Astrocyte (in vitro differentiated cells and primary cell): ENCODE results near the gene SLIT3. TPM values are rescaled to one million over a fixed set of nuclear protein-coding genes. Genes with fewer than 3 reads are reported as not detected.

Experiments
- DNase-seq: peaks from one replicate; pipeline ENCODE4 v3.0.0-alpha.2; 2010; ENCODE audit warnings: low read depth
- FAIRE-seq: peaks from 2 replicates; lab custom pipeline; 2011; peaks lifted over from hg19 to GRCh38; lab: Jason Lieb, UNC
- H2AFZ ChIP-seq: 2 replicates; pipeline ENCODE4 v1.6.0; 2012; ENCODE audit warnings: low read depth, low read length, inconsistent platforms
- H3K27ac ChIP-seq: 2 replicates; pipeline ENCODE4 v1.5.1; 2011; ENCODE audit warnings: low read depth, low read length, inconsistent platforms
- H3K27me3 ChIP-seq: 2 replicates; pipeline ENCODE4 v1.6.0; 2011; ENCODE audit warnings: low read length, inconsistent platforms; ENCODE audit not compliant: insufficient read depth
- H3K36me3 ChIP-seq: 2 replicates; pipeline ENCODE4 v1.5.1; 2011; ENCODE audit warnings: low read length, inconsistent platforms; ENCODE audit not compliant: insufficient read depth
- H3K4me1 ChIP-seq: 2 replicates; pipeline ENCODE4 v1.5.1; 2011; ENCODE audit warnings: low read length, inconsistent platforms; ENCODE audit not compliant: insufficient read depth
- H3K4me2 ChIP-seq: 2 replicates; pipeline ENCODE4 v1.6.0; 2012; ENCODE audit warnings: low read length, inconsistent platforms
- H3K4me3 ChIP-seq: 2 replicates; pipeline ENCODE4 v1.5.1; 2011; ENCODE audit warnings: low read depth, mild to moderate bottlenecking, low read length, inconsistent platforms; ENCODE audit not compliant: insufficient read depth
- H3K79me2 ChIP-seq: 2 replicates; pipeline ENCODE4 v1.6.0; 2012; ENCODE audit warnings: mild to moderate bottlenecking, low read length, inconsistent platforms; ENCODE audit not compliant: insufficient read depth
- H3K9ac ChIP-seq: 2 replicates; pipeline ENCODE4 v1.6.0; 2012; ENCODE audit warnings: mild to moderate bottlenecking, low read length, inconsistent platforms
- H3K9me3 ChIP-seq: 2 replicates; pipeline ENCODE4 v1.5.1; 2012; ENCODE audit warnings: low read depth, mild to moderate bottlenecking, low read length, inconsistent platforms; ENCODE audit not compliant: insufficient read depth
- H4K20me1 ChIP-seq: 2 replicates; pipeline ENCODE4 v1.6.0; 2012; ENCODE audit warnings: low read length, inconsistent platforms; ENCODE audit not compliant: insufficient read depth
- H3K27ac Mint-ChIP-seq: one replicate; pipeline ENCODE4 v1.8.0; 2021; ENCODE audit warnings: mild to moderate bottlenecking, mixed read lengths; ENCODE audit not compliant: unreplicated experiment
- H3K27me3 Mint-ChIP-seq: one replicate; pipeline ENCODE4 v1.8.0; 2021; ENCODE audit warnings: low read depth, mixed read lengths; ENCODE audit not compliant: unreplicated experiment
- H3K36me3 Mint-ChIP-seq: one replicate; pipeline ENCODE4 v1.8.0; 2021; ENCODE audit warnings: low read depth, mixed read lengths; ENCODE audit not compliant: unreplicated experiment
- H3K4me1 Mint-ChIP-seq: one replicate; pipeline ENCODE4 v1.8.0; 2021; ENCODE audit warnings: low read depth, mixed read lengths; ENCODE audit not compliant: unreplicated experiment
- H3K4me3 Mint-ChIP-seq: one replicate; pipeline ENCODE4 v1.8.0; 2021; ENCODE audit warnings: mild to moderate bottlenecking, moderate library complexity, mixed read lengths; ENCODE audit not compliant: unreplicated experiment
- H3K9me3 Mint-ChIP-seq: one replicate; pipeline ENCODE4 v1.8.0; 2021; ENCODE audit warnings: mild to moderate bottlenecking, mixed read lengths; ENCODE audit not compliant: unreplicated experiment
- CTCF ChIP-seq: IDR thresholded peaks from 2 replicates; pipeline ENCODE4 v1.5.1; 2011; ENCODE audit warnings: low read depth, mild to moderate bottlenecking, inconsistent platforms, low read length, moderate library complexity; ENCODE audit not compliant: insufficient read depth
- EZH2 ChIP-seq: IDR thresholded peaks from 2 replicates; pipeline ENCODE4 v1.6.1; 2012; ENCODE audit warnings: mild to moderate bottlenecking, low read length, inconsistent platforms; ENCODE audit not compliant: insufficient read depth
- total RNA-seq: library from RNA; stranded (reverse); gene quantifications from 2 replicates; pipeline ENCODE4 v1.2.1, GENCODE V29; 2021

SLIT3 gene
- total RNA-seq, 1 donor from 2014 or later: 20.7 TPM

GRCh38 chr5:168668078-168668477 lies 632.9 kb downstream of the SLIT3 start:
- peaks cover 5% of the 10 kb centered on the region for H3K27me3 Mint-ChIP-seq
- DNase-seq (no peak), FAIRE-seq (no peak)
- no peak overlapping the region for H3K4me3 ChIP-seq
- TF ChIP-seq CTCF: no peak
- TF ChIP-seq EZH2: no peak
- H3K9ac ChIP-seq: no peak overlapping the region
- H4K20me1 ChIP-seq: no peaks in the 10 kb centered on the region
- no peak overlapping the region for H3K4me3 Mint-ChIP-seq
- no peak overlapping the region for H2AFZ ChIP-seq
- H3K36me3 Mint-ChIP-seq: peaks cover 5% of the 10 kb centered on the region
- no peaks in the 10 kb centered on the region for H3K36me3 ChIP-seq
- no peaks in the 10 kb centered on the region for H3K4me1 Mint-ChIP-seq
- no peak overlapping the region for H3K27ac Mint-ChIP-seq
- H3K79me2 ChIP-seq: no peaks in the 10 kb centered on the region
- H3K27me3 ChIP-seq: no peaks in the 10 kb centered on the region
- H3K9me3 Mint-ChIP-seq: no peaks in the 10 kb centered on the region
- no peaks in the 10 kb centered on the region for H3K4me1 ChIP-seq
- no peak overlapping the region for H3K4me2 ChIP-seq
- no peaks in the 10 kb centered on the region for H3K9me3 ChIP-seq
- no peak overlapping the region for H3K27ac ChIP-seq

- no peak overlapping the region for H3K27ac ChIP-seq
- no peak overlapping the region for H3K9ac ChIP-seq
- no peak overlapping the region for H3K4me3 ChIP-seq
- Mint-ChIP-seq H3K27ac (no peak overlapping the region), H3K4me3 (no peak overlapping the region), H3K4me1 (no peaks in the 10 kb centered on the region), H3K36me3 (peaks cover 5% of the 10 kb centered on the region), H3K27me3 (peaks cover 8% of the 10 kb centered on the region), H3K9me3 (no peaks in the 10 kb centered on the region)
- no peaks in the 10 kb centered on the region for H3K79me2 ChIP-seq
- no peaks in the 10 kb centered on the region for H3K9me3 ChIP-seq
- no peak overlapping the region for H2AFZ ChIP-seq
- no peak for FAIRE-seq
- TF ChIP-seq CTCF (no peak), EZH2 (no peak)
- no peak overlapping the region for H3K4me2 ChIP-seq
- DNase-seq: no peak
- no peaks in the 10 kb centered on the region for H3K36me3 ChIP-seq
- no peaks in the 10 kb centered on the region for H3K4me1 ChIP-seq
- no peaks in the 10 kb centered on the region for H3K27me3 ChIP-seq
- H4K20me1 ChIP-seq: no peaks in the 10 kb centered on the region
Measured at GRCh38 chr5:168667301-168667840, 633.6 kb downstream of the SLIT3 start.

GRCh38 chr5:168666356-168666755 lies 634.6 kb downstream of the SLIT3 start:
- TF ChIP-seq CTCF: no peak
- TF ChIP-seq EZH2: no peak
- no peaks in the 10 kb centered on the region for H3K9me3 Mint-ChIP-seq
- H3K27ac ChIP-seq: no peak overlapping the region

More at GRCh38 chr5:168666356-168666755, 634.6 kb downstream of the SLIT3 start:
- Histone ChIP-seq H4K20me1 (no peaks in the 10 kb centered on the region), H3K27me3 (no peaks in the 10 kb centered on the region), H2AFZ (no peak overlapping the region), H3K79me2 (no peaks in the 10 kb centered on the region), H3K4me3 (no peak overlapping the region), H3K4me1 (no peaks in the 10 kb centered on the region), H3K9ac (no peak overlapping the region), H3K4me2 (no peak overlapping the region), H3K36me3 (no peaks in the 10 kb centered on the region), H3K9me3 (no peaks in the 10 kb centered on the region)
- DNase-seq (no peak), FAIRE-seq (no peak)
- Mint-ChIP-seq H3K36me3 (peaks cover 5% of the 10 kb centered on the region), H3K4me1 (no peaks in the 10 kb centered on the region), H3K4me3 (no peak overlapping the region), H3K27ac (no peak overlapping the region), H3K27me3 (peaks cover 11% of the 10 kb centered on the region)
